ENCODE data around the gene SLC26A1. TPM values are rescaled to one million over a fixed set of nuclear protein-coding genes. Genes with fewer than 3 reads are reported as not detected.
A peak's percentile ranks its signal among the peaks of the same experiment; 100 is the strongest.

The SLC26A1 gene
- total and polyA plus RNA-seq, 2 of the 13 experiments (the other 11 are each of a cell fraction or from before 2014, with no cell fraction given), result 5.4 to 22.9 TPM

DNA sequence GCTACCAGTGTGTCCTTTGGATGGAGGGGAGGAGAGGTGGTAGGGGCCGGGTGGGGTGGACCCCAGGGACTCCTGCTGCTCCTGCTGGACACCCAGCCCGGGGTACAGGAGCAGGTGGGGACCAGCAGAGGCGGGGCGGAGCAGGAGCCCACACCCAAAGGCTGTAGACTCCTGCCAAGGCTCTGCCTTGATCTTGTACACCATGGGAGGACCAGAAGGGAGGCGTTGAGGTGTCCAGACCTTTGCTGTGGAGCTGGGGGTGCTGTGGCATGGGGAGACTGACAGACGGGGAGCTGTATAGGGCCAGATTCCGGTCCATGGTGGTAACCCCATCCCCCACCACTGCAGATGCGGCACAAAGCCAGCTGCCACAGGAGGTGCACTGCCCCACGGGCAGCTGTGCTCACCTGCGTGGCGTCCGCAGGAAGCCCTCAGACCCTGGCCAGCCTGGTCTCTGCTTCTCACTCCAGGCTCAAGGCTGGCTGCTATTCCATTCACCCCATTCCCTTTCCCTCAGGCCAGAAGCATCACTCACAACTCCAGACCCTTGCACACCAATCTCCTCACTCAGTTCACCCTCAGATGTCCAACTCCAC, 5.0 kb upstream of the SLC26A1 start:
- in situ Hi-C loops (cut with HindIII; ENCODE audit: extremely low pct_ligation_motif_present, low pct_unique_long_range_greater_than_20kb), result no loop called here
- DNase-seq (ENCODE audit: low spot score) (no peak), ATAC-seq (no peak), FAIRE-seq (no peak)
- no peaks in the 10 kb centered on the region for H3K36me3 ChIP-seq (replicated peaks in 1 of 2; ENCODE audit: control insufficient read depth in 1 of 2, insufficient read depth in 2 of 2, low read length in 2 of 2)
- peaks cover 45% of the 10 kb centered on the region for H3K4me1 ChIP-seq (ENCODE audit: insufficient read depth, low read length)
- BruUV-seq (replicated peaks), result no TSS peak
- no peaks in the 10 kb centered on the region for H3K9me3 ChIP-seq (ENCODE audit: low read length)
- TF ChIP-seq, protein P1, sequence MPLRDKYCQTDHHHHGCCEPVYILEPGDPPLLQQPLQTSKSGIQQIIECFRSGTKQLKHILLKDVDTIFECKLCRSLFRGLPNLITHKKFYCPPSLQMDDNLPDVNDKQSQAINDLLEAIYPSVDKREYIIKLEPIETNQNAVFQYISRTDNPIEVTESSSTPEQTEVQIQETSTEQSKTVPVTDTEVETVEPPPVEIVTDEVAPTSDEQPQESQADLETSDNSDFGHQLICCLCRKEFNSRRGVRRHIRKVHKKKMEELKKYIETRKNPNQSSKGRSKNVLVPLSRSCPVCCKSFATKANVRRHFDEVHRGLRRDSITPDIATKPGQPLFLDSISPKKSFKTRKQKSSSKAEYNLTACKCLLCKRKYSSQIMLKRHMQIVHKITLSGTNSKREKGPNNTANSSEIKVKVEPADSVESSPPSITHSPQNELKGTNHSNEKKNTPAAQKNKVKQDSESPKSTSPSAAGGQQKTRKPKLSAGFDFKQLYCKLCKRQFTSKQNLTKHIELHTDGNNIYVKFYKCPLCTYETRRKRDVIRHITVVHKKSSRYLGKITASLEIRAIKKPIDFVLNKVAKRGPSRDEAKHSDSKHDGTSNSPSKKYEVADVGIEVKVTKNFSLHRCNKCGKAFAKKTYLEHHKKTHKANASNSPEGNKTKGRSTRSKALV (CRISPR knock-in tag; IDR thresholded peaks at IDR 0.05), result 0 out of 2 replicates have a peak, but pooled peaks have one; percentile 33
- TF ChIP-seq, protein P2, sequence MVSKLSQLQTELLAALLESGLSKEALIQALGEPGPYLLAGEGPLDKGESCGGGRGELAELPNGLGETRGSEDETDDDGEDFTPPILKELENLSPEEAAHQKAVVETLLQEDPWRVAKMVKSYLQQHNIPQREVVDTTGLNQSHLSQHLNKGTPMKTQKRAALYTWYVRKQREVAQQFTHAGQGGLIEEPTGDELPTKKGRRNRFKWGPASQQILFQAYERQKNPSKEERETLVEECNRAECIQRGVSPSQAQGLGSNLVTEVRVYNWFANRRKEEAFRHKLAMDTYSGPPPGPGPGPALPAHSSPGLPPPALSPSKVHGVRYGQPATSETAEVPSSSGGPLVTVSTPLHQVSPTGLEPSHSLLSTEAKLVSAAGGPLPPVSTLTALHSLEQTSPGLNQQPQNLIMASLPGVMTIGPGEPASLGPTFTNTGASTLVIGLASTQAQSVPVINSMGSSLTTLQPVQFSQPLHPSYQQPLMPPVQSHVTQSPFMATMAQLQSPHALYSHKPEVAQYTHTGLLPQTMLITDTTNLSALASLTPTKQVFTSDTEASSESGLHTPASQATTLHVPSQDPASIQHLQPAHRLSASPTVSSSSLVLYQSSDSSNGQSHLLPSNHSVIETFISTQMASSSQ (IDR thresholded peaks at IDR 0.05; ENCODE audit: low read depth), result no peak
- TF ChIP-seq, protein P2 (CRISPR knock-in tag; IDR thresholded peaks at IDR 0.05; ENCODE audit: borderline replicate concordance), result no peak
- TF ChIP-seq HNRNPL (IDR thresholded peaks at IDR 0.05; ENCODE audit: low read depth, low read length) (0 out of 2 replicates have a peak, but pooled peaks have one; percentile 30), HNF4A (CRISPR knock-in tag; IDR thresholded peaks at IDR 0.05) (no peak), CBX1 (IDR thresholded peaks at IDR 0.05; ENCODE audit: low read depth) (no peak), SP5 (CRISPR knock-in tag; IDR thresholded peaks at IDR 0.05; ENCODE audit: borderline replicate concordance, low read depth) (no peak), NBN (conservative IDR thresholded peaks at IDR 0.05) (no peak)
- TF ChIP-seq, protein P3, sequence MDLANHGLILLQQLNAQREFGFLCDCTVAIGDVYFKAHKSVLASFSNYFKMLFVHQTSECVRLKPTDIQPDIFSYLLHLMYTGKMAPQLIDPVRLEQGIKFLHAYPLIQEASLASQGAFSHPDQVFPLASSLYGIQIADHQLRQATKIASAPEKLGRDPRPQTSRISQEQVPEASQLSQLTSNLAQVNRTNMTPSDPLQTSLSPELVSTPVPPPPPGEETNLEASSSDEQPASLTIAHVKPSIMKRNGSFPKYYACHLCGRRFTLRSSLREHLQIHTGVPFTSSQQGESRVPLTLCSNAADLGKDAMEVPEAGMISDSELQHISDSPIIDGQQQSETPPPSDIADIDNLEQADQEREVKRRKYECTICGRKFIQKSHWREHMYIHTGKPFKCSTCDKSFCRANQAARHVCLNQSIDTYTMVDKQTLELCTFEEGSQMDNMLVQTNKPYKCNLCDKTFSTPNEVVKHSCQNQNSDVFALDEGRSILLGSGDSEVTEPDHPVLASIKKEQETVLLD (CRISPR knock-in tag; IDR thresholded peaks at IDR 0.05; ENCODE audit: low read depth), result no peak
- TF ChIP-seq, protein P4, sequence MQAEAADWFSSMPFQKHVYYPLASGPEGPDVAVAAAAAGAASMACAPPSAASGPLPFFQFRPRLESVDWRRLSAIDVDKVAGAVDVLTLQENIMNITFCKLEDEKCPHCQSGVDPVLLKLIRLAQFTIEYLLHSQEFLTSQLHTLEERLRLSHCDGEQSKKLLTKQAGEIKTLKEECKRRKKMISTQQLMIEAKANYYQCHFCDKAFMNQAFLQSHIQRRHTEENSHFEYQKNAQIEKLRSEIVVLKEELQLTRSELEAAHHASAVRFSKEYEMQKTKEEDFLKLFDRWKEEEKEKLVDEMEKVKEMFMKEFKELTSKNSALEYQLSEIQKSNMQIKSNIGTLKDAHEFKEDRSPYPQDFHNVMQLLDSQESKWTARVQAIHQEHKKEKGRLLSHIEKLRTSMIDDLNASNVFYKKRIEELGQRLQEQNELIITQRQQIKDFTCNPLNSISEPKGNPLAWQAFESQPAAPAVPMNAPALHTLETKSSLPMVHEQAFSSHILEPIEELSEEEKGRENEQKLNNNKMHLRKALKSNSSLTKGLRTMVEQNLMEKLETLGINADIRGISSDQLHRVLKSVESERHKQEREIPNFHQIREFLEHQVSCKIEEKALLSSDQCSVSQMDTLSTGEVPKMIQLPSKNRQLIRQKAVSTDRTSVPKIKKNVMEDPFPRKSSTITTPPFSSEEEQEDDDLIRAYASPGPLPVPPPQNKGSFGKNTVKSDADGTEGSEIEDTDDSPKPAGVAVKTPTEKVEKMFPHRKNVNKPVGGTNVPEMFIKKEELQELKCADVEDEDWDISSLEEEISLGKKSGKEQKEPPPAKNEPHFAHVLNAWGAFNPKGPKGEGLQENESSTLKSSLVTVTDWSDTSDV (CRISPR knock-in tag; IDR thresholded peaks at IDR 0.05), result no peak
- TF ChIP-seq, protein P5, sequence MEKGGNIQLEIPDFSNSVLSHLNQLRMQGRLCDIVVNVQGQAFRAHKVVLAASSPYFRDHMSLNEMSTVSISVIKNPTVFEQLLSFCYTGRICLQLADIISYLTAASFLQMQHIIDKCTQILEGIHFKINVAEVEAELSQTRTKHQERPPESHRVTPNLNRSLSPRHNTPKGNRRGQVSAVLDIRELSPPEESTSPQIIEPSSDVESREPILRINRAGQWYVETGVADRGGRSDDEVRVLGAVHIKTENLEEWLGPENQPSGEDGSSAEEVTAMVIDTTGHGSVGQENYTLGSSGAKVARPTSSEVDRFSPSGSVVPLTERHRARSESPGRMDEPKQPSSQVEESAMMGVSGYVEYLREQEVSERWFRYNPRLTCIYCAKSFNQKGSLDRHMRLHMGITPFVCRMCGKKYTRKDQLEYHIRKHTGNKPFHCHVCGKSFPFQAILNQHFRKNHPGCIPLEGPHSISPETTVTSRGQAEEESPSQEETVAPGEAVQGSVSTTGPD (CRISPR knock-in tag; IDR thresholded peaks at IDR 0.05), result no peak
- peaks cover 7 to 22% of the 10 kb centered on the region in 2 experiments; a peak in 3 of 5 replicates for H3K27me3 ChIP-seq (ENCODE audit: control insufficient read depth in 1 of 2, insufficient read depth in 2 of 2, low read length in 2 of 2)
- CTCF ChIA-PET (ENCODE audit: low intra/inter-chr PET ratio, low total read pairs), result no interaction called here
- no peaks in the 10 kb centered on the region for H3K79me2 ChIP-seq (ENCODE audit: insufficient read depth, low read length)
- H3K27ac ChIP-seq (ENCODE audit: extremely low read length, insufficient read depth, low read length), result no peak overlapping the region
- WGBS (ENCODE audit: low lambda C conversion rate), result 25% methylated on average over 8 of the region's 12 CpGs
- H2AFZ ChIP-seq (ENCODE audit: low read length), result no peak overlapping the region
- POLR2A ChIA-PET, result no interaction called here
- intact Hi-C loops (cut with micrococcal nuclease; ENCODE audit: unreplicated experiment), result no loop called here
- no peaks in the 10 kb centered on the region for H4K20me1 ChIP-seq (ENCODE audit: insufficient read depth, low read length)
- peak overlapping the region in 2 of 3 experiments; percentile 52 to 71; a peak in 1 of 6 replicates for H3K4me3 ChIP-seq (replicated peaks in 1 of 3; ENCODE audit: insufficient read depth in 1 of 3, low read depth in 2 of 3, low read length in 3 of 3)
- peak overlapping the region; percentile 74 for H3K4me2 ChIP-seq (ENCODE audit: low read depth, low read length)
- peak overlapping the region; percentile 46; the same call in 1 of the 2 replicates for H3K9ac ChIP-seq (ENCODE audit: insufficient read depth, low read depth, low read length)

Data from HepG2 (cell line).